Natural killer cell (primary cell): ENCODE results near the gene ZC3H4. TPM values are rescaled to one million over a fixed set of nuclear protein-coding genes. Genes with fewer than 3 reads are reported as not detected.

Experiments used
- ATAC-seq, 3 donors: fragments of 150-1000 bp in 2 of 3; fragments of 200-7000 bp in 1 of 3; cut with Tn5 transposase; 1 replicate in 1 of 3; 2 replicates in 2 of 3; pipeline ENCODE4 v1.10.0; 2021; ENCODE audit warnings: mild to moderate bottlenecking in 2 of 3, moderate library complexity in 2 of 3
- DNase-seq, 2 donors: peaks; one replicate each; pipeline versions ENCODE4 v3.0.0 to v3.0.0-alpha.2; 2013 to 2021; ENCODE audit warnings: mixed read lengths in 1 of 2
- H3K27ac ChIP-seq: one replicate; pipeline ENCODE4 v1.5.1; 2013; ENCODE audit warnings: mild to moderate bottlenecking, low read length
- H3K27me3 ChIP-seq: one replicate; pipeline ENCODE4 v1.6.1; 2013; ENCODE audit warnings: low read length; ENCODE audit not compliant: control insufficient read depth, insufficient read depth
- H3K36me3 ChIP-seq: one replicate; pipeline ENCODE4 v1.6.1; 2013; ENCODE audit warnings: low read length; ENCODE audit not compliant: control insufficient read depth, insufficient read depth
- H3K4me1 ChIP-seq: one replicate; pipeline ENCODE4 v1.6.1; 2013; ENCODE audit warnings: low read length; ENCODE audit not compliant: control insufficient read depth, insufficient read depth
- H3K4me3 ChIP-seq: one replicate; pipeline ENCODE4 v1.5.1; 2013; ENCODE audit warnings: low read length
- H3K9me3 ChIP-seq: one replicate; pipeline ENCODE4 v1.6.1; 2013; ENCODE audit warnings: low read length; ENCODE audit not compliant: control insufficient read depth, insufficient read depth
- H3K27ac Mint-ChIP-seq, 2 donors: one replicate each; pipeline ENCODE4 v1.8.0; 2022; ENCODE audit warnings: mild to moderate bottlenecking in 2 of 2, mixed read lengths in 2 of 2, moderate library complexity in 1 of 2
- H3K27me3 Mint-ChIP-seq, 2 donors: one replicate each; pipeline ENCODE4 v1.8.0; 2022; ENCODE audit warnings: low read depth in 2 of 2, mixed read lengths in 2 of 2
- H3K36me3 Mint-ChIP-seq: one replicate; pipeline ENCODE4 v1.8.0; 2022; ENCODE audit warnings: mixed read lengths
- H3K4me1 Mint-ChIP-seq, 2 donors: one replicate each; pipeline ENCODE4 v1.8.0; 2022; ENCODE audit warnings: mixed read lengths in 2 of 2
- H3K4me3 Mint-ChIP-seq: one replicate; pipeline ENCODE4 v1.8.0; 2022; ENCODE audit warnings: mild to moderate bottlenecking, moderate library complexity, mixed read lengths
- H3K9me3 Mint-ChIP-seq, 2 donors: one replicate each; pipeline ENCODE4 v1.8.0; 2022; ENCODE audit warnings: mixed read lengths in 2 of 2
- WGBS: methylation state at CpG from one replicate; pipeline ENCODE4 v1.1.7; 2013; ENCODE audit warnings: missing lambda C conversion rate; ENCODE audit not compliant: insufficient coverage; 5-methylcytosine and 5-hydroxymethylcytosine counted together
- intact Hi-C: fragments of 100-400 bp; cut with micrococcal nuclease; formaldehyde crosslinking; loops from one replicate; pipeline ENCODE4 v1.14.2; 2022
- total RNA-seq, 4 donors: library from RNA; stranded (reverse); fragments of 120-200 nt in 1 of 4; gene quantifications; one replicate each; pipeline versions ENCODE4 v1.2.3 to v1.2.4, GENCODE V29; 2013 to 2022
- TF ChIP-seq, protein P1 (sequence below): fragments of 200-600 bp; IDR thresholded peaks from one replicate; pipeline ENCODE4 v1.8.0; 2022; ENCODE audit warnings: antibody characterized with exemption

The ZC3H4 gene
- total RNA-seq, 3 donors from 2014 or later (not counting 1 experiment from before 2014, with no cell fraction given): 71.2 to 75.3 (median 73.3) TPM

DNA sequence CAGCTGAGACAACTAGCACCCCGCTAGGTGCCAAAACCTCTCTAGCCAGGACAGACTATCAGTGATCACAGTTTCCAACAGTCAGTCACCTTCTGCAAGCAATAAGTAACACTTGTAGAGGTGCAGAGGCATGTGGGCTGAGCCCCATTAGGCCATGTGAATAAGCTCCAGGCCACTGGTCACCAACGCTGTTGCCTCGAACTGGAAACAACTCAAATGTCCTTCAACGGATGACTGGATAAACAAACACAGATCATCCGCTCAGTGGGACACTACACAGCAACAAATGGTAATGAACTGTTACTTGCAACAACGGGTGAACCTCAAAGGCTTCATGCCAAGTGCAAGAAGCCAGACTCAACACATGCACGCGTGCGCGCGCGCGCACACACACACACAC lies 37.6 kb downstream of the ZC3H4 start:
- H3K9me3 ChIP-seq: no peaks in the 10 kb centered on the region
- no peak for DNase-seq
- Mint-ChIP-seq H3K27me3 (no peaks in the 10 kb centered on the region), H3K9me3 (no peaks in the 10 kb centered on the region), H3K4me1 (peaks cover 10 to 12% of the 10 kb centered on the region in 2 donors), H3K4me3 (no peak overlapping the region), H3K36me3 (no peaks in the 10 kb centered on the region), H3K27ac (peak overlapping the region in 1 of 2 donors; percentile 61)
- ATAC-seq: no peak
- WGBS: 93% methylated on average over 13 of the region's 13 CpGs
- H3K4me3 ChIP-seq: no peak overlapping the region
- H3K27me3 ChIP-seq: no peaks in the 10 kb centered on the region
- intact Hi-C loops: loop anchor here (5.0 kb wide), 1 partner anchor 36 kb away; the partner anchor contains the start of gene ZC3H4
- no peak overlapping the region for H3K27ac ChIP-seq
- peaks cover 10% of the 10 kb centered on the region for H3K4me1 ChIP-seq
- H3K36me3 ChIP-seq: peaks cover 61% of the 10 kb centered on the region
- TF ChIP-seq, protein P1, sequence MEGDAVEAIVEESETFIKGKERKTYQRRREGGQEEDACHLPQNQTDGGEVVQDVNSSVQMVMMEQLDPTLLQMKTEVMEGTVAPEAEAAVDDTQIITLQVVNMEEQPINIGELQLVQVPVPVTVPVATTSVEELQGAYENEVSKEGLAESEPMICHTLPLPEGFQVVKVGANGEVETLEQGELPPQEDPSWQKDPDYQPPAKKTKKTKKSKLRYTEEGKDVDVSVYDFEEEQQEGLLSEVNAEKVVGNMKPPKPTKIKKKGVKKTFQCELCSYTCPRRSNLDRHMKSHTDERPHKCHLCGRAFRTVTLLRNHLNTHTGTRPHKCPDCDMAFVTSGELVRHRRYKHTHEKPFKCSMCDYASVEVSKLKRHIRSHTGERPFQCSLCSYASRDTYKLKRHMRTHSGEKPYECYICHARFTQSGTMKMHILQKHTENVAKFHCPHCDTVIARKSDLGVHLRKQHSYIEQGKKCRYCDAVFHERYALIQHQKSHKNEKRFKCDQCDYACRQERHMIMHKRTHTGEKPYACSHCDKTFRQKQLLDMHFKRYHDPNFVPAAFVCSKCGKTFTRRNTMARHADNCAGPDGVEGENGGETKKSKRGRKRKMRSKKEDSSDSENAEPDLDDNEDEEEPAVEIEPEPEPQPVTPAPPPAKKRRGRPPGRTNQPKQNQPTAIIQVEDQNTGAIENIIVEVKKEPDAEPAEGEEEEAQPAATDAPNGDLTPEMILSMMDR: no peak

DNA sequence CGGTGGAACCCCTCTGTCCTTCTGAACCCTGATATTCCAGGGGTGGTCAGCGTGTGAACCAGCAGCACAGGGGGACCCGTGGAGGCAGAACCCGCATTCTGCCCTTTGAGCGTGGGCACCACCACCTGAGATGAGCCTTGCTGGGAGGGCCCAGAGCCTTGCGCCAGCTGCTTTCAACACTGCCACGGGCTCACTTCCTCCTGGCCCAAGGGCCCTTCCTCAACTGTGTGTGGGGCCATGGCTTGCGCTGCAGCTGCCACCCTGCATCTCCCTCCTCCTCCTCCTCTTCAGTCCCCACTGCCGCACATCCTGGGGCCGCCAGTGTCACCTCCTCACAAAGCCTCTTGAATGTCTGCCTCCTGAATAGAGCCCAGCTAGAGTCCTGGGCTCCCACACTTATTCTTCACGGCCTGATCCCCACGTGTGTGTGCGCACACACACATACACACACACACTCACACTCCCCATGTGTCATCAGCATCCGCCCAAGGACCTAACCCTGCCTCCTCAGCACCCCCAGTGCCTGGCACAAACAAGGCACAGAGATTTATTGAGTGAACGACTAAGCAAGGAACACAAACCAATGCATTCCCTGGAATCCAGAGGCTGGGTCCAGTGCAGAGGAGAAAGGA lies 38.3 kb downstream of the ZC3H4 start:
- no peaks in the 10 kb centered on the region for H3K36me3 Mint-ChIP-seq
- TF ChIP-seq, protein P1: no peak
- DNase-seq (no peak), ATAC-seq (peak in 1 of 3 donors; percentile 57)
- peaks cover 12 to 16% of the 10 kb centered on the region in 2 donors for H3K4me1 Mint-ChIP-seq
- H3K4me1 ChIP-seq: peaks cover 10% of the 10 kb centered on the region
- H3K36me3 ChIP-seq: peaks cover 62% of the 10 kb centered on the region
- H3K27ac Mint-ChIP-seq: peak overlapping the region in 1 of 2 donors; percentile 61
- no peaks in the 10 kb centered on the region for H3K9me3 Mint-ChIP-seq
- WGBS: 77% methylated on average over 15 of the region's 15 CpGs
- H3K4me3 Mint-ChIP-seq: no peak overlapping the region
- no peak overlapping the region for H3K4me3 ChIP-seq
- H3K27me3 ChIP-seq: no peaks in the 10 kb centered on the region
- H3K27me3 Mint-ChIP-seq: no peaks in the 10 kb centered on the region
- intact Hi-C loops: loop anchor here (5.0 kb wide), 1 partner anchor 37 kb away; the partner anchor contains the start of gene ZC3H4
- no peak overlapping the region for H3K27ac ChIP-seq
- H3K9me3 ChIP-seq: no peaks in the 10 kb centered on the region

DNA sequence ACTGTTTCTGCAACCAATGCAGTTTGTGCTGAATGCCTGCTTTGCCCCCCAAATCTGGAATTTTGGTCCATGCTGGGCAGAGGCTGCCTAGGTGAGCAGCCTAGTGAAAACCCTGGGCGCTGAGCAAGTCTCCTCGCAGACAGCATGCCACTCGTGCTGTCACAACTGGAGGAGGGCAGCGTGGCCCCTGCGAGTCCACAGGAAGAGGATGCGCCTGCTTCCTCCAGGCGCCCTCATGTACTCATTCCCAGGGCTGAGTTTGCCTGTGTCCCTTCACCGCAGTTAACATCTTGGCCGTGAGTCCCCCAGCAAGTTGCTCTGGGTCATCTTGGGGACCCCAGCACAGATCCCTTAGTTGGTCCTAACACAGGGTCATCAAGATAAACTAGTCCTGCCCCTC lies 39.0 kb downstream of the ZC3H4 start:
- DNase-seq: no peak
- Mint-ChIP-seq H3K9me3 (no peaks in the 10 kb centered on the region), H3K4me3 (no peak overlapping the region), H3K27ac (peak overlapping the region in 1 of 2 donors; percentile 45), H3K27me3 (no peaks in the 10 kb centered on the region), H3K36me3 (no peaks in the 10 kb centered on the region), H3K4me1 (peaks cover 12 to 17% of the 10 kb centered on the region in 2 donors)
- no peak overlapping the region for H3K4me3 ChIP-seq
- H3K9me3 ChIP-seq: no peaks in the 10 kb centered on the region
- H3K36me3 ChIP-seq: peaks cover 62% of the 10 kb centered on the region
- TF ChIP-seq, protein P1: no peak
- peaks cover 10% of the 10 kb centered on the region for H3K4me1 ChIP-seq
- H3K27ac ChIP-seq: no peak overlapping the region
- WGBS: 63% methylated on average over 9 of the region's 9 CpGs
- intact Hi-C loops: loop anchor here (5.0 kb wide), 1 partner anchor 38 kb away; the partner anchor contains the start of gene ZC3H4
- no peak for ATAC-seq
- H3K27me3 ChIP-seq: no peaks in the 10 kb centered on the region
